GM18508 (cell line): ENCODE data around the gene SHROOM3.

Experiments used
- ATAC-seq: cut with Tn5 transposase; IDR thresholded peaks from one replicate; pipeline ENCODE4 v1.9.1; 2021; ENCODE audit warnings: moderate number of reproducible peaks; ENCODE audit not compliant: insufficient read depth, unreplicated experiment

SHROOM3 gene

DNA sequence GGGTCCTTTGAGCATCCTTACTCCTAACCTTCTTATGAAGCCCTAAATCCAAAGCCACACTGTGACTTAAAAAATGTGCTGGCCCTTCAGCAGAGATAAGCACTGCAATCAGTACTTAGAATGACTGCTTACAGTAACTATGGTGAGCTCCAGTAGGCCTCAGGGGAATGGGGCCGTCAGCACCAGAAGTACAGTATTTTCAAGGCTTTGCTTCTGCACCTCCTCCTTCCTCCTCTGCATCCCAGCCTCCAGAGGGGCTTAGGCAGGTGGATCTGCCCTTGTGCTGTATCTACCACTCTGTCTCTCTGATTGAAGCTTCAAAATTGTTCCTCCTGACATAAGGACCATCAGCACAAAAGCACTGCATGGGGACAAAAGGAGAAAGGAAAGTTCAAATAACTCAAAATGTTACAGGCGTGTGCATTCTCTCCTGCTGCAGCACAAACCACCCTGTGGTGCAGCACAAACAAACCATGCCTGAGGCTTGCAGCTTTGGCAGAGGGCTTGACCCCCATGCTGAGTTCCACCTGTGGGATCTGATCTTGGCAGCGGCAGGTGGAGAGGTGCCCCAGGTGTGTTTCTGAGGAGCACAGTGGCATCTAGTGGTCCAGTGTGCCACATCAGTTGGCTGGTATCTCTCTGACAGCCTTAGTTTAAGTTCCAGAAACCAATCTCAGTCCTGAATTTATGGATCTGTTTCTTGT lies 298.2 kb downstream of the SHROOM3 start:
- no peak for ATAC-seq

DNA sequence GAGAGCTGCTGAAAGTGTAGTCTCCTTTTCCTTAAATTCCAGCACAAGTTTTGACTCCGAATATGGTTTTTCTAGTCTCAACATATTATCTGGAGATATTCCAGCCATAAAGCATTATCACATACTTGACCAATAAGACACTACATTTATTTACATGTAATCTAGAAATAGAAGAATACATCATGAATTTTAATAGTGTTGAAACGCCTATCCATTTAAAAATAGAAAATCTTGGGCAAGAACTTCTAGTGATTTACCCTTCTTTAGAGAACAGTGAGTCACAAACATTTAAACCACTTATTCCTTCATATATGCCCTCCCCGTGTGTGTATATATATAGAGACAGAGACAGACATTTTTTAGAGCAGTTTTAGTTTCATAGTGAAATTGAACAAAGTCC lies 301.4 kb downstream of the SHROOM3 start:
- ATAC-seq: no peak

DNA sequence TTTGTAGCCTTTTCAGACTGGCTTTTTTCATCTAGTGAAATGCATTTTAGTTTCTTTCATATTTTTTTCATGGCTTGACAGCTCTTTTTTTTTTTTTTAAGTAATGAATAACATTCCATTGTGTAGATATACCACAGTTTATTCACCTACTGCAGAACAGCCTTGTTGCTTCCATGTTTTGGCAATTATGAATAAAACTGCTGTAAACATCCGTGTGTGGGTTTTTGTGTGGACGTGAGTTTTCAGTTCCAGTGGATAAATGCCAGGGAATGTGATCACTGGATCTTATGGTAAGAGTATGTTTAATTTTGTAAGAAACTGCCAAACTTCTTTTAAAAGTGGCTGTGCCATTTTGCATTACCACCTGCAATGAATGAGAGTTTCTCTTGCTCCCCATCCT lies 302.2 kb downstream of the SHROOM3 start:
- no peak for ATAC-seq

DNA sequence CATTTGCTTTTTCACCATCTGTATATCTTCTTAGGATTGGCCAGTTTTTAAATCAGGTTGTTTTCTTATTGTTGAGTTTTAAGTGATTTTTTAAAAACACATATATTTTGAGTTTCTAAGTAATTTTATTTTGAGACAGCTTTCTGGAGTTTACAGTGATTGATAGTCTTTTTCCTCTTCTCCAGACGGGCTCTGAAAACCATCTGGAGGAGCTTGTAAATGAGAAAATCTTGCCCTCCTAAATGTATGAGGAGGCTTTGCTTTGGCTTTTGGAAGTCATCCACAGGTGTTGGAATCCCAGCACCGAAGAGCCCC lies 302.7 kb downstream of the SHROOM3 start:
- no peak for ATAC-seq

DNA sequence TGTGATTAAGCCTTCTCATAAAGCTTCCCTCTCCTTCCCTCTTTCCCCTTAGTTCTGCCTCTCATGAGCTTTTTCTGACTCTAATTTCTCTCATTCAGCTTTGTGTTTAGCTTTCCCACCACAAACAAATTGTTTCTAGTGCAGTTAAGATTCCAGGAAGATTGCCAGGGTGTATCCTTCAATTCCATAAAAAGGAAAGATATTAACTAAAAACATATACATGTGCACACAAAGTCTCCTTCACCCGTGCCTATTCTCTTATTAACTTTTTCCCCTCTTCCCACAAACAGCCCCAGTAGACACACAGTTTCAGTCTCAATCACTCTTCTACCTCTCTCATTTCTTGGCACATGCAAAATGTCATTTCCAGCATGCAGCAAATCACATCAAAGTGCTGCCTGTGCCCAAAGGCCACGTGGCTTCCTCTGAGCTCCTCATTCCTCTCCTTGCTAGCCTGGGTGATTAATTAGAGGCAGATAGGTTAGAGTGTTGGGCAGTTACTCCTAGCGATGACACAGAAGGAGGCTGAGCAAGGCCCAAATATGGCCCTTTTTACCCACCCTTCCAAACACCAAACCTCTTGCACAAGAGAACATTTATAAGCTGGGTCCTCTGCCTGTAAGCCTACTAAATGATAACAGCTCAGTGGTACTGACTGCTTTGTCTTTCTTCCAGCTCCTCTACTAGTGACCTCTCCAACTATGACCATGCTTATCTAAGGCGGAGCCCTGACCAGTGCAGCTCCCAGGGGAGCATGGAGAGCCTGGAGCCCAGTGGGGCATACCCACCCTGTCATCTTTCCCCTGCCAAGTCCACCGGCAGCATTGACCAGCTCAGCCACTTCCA lies 303.3 kb downstream of the SHROOM3 start:
- no peak for ATAC-seq

DNA sequence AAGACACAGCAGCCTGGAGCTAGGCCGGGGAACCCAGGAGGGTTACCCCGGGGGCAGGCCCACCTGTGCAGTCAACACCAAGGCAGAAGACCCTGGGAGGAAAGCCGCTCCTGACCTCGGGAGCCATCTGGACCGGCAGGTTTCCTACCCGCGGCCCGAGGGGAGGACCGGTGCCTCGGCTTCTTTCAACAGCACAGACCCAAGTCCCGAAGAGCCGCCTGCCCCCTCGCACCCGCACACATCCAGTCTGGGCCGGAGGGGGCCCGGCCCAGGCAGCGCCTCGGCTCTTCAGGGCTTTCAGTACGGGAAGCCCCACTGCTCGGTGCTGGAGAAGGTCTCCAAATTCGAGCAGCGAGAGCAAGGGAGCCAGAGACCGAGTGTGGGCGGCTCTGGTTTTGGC lies 305.2 kb downstream of the SHROOM3 start:
- no peak for ATAC-seq

DNA sequence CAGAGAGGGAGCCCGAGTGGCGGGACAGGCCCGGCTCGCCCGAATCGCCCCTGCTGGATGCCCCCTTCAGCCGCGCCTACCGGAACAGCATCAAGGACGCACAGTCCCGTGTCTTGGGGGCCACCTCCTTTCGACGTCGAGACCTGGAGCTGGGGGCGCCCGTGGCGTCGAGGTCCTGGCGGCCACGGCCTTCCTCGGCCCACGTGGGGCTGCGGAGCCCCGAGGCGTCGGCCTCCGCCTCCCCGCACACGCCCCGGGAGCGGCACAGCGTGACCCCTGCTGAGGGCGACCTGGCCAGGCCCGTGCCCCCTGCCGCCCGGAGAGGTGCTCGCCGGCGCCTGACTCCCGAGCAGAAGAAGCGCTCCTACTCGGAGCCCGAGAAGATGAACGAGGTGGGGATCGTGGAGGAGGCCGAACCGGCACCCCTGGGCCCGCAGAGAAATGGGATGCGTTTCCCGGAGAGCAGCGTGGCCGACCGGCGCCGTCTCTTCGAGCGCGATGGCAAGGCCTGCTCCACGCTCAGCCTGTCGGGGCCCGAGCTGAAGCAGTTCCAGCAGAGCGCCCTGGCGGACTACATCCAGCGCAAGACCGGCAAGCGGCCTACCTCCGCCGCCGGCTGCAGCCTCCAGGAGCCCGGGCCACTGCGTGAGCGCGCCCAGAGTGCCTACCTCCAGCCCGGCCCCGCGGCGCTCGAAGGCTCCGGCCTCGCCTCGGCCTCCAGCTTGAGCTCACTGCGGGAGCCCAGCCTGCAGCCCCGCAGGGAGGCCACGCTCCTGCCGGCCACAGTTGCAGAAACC lies 306.0 kb downstream of the SHROOM3 start:
- no peak for ATAC-seq

DNA sequence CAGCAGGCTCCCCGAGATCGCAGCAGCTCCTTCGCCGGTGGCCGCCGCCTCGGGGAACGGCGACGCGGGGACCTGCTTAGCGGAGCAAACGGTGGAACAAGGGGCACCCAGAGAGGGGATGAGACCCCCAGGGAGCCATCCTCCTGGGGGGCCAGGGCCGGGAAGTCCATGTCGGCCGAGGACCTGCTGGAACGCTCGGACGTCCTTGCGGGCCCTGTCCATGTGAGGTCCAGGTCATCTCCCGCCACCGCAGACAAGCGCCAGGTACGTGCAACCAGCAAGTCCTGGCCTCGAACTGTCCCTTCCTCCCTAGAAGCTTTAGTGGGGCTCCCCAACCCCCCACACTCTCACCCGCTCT lies 306.6 kb downstream of the SHROOM3 start:
- no peak for ATAC-seq

DNA sequence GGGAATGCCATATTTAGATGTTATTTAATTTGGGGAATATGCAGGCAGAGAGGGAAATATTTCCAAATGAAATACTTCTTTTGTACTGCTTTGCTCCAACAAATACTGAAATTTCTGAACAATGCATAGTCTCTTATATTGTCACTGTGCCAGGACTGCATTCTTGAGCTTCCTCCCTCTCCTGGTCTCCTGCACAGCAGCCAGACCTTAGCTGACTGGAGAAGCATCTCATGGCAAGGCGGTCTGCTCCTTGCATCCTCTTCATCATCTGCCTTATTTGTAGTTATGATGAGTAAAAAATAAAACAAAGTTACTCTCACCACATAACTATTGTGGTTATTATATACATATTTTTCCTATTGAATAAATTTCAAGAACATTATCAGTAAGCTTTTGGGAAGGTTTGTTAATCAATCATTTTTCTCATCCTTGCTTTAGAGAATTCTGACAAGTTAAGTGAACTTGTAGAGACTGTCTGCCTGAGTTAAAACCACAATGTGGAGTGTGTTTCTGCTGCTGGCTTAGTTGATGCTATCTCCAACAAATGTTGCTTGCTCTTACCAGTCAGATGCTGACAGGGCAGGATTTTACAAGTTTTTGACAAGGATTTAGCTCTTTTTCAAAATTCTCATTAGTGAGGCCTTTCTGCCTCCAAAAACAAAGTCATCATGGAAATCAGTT lies 309.4 kb downstream of the SHROOM3 start:
- no peak for ATAC-seq

DNA sequence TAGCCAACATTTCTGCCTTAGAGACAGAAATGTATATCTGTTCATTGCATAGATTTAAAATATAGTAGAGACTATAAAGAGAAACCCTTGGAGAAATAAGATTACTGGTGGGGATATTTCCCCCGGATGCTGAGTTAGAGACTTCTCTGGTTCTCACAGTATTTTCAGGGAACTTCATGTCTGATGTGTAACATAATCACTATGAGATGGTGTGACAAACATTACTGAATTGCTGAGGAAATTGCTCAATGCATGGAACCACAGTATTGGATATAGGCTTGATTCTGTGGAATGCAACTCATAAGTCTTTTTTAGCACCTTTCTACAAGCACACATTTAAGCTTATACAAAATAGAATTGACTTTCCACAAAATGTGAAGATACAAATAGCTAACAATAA lies 310.2 kb downstream of the SHROOM3 start:
- no peak for ATAC-seq

DNA sequence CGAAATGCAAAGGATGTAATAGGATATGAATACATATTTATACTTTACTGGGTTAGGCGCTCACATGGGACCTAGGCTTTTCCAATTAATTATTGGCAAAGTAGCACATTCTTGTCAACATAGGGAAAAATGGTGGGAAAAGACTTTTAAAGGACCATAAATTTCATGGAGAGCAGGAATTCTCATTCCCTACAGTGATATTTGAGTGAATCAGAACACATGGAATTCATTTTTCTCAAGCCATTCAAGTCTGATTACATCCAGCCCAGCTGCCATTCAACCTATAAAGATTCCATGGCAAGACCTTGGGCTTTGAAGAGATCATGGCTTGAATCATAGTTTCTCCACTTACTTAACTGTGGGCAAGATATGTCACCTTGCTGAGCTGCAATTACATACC lies 312.5 kb downstream of the SHROOM3 start:
- no peak for ATAC-seq

DNA sequence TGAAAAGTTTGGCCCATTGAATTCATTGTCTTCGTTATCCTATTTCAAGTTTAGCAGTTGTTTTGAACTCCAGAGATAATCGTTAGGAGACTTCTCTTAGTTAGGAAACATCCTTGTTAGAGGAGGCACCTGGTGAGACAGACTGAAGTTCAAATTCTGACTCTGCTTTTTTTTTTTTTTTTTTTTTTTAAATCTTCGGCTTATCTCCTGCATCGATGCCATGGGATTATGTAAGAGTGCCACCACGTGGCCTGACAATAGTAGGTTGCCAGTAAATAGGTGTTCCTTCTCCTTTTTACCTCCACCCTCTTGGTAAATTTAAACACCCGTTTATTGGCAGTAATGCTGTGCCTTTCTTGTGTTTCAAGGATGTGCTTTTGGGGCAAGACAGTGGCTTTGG lies 313.6 kb downstream of the SHROOM3 start:
- ATAC-seq: no peak

DNA sequence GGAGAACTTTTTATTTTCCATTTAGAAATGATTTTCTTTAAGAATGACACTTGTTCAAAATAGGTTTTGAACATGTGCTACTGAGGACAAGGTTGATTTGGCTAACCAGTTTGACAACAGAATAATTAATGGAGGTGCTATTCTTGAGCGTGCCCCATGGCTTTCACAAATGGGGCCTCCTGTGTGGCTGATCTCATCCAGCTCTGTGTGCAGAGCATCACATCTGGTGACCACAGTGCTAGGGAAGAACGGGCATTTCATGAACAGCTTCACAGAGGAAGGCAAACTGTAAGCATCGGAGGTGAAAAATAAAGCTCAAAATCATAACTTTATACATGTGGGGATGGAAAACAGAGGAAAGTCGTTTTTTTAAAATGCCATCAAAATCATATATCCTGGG lies 314.3 kb downstream of the SHROOM3 start:
- no peak for ATAC-seq

DNA sequence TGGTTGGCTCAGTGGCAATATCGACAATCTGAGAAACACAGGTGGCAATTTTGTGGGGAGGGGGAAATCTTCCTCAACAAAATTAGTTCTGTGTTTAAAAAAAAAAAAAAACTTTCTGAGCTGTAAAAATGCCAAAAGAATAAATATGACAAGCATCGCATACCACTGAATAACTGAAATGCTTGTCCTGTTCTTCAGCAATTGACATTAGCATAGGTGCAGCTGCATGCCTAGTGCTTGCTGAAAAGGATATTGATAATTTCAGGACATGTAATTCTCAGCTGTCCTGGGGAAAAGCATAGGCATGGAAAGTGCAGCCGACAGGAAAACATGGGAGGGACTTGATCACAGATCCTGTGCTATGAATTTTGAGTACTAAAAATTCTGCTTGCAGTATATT lies 315.7 kb downstream of the SHROOM3 start:
- no peak for ATAC-seq

DNA sequence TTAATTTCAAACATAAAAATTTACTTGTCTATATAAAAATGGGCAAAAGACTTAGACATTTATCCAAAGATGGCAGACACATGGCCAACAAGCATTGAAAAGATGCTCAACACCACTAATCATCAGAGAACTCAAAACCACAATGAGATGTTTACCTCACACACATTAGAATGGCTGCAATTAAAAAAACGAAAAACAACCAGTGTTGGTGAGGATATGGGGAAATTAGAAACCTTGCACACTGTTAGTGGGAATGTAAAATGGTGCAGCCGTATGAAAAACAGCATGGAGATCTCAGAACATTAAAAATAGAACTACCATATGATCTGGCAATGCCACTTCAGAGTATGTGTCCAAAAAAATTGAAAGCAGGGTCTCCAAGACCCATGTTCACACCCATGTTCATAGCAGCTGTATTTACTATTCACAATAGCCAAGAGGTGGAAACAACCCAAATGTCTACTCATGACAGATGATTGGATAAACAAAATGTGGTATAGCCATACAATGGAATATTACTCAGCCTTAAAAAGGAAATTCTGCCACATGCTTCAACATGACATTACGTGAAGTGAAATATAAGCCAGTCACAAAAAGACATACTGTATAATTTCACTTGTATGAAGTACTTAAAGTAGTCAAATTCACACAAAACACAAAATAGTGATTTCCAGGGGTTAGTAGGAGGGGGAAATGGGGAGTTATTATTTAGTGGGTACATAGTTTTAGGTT lies 316.7 kb downstream of the SHROOM3 start:
- ATAC-seq: no peak

DNA sequence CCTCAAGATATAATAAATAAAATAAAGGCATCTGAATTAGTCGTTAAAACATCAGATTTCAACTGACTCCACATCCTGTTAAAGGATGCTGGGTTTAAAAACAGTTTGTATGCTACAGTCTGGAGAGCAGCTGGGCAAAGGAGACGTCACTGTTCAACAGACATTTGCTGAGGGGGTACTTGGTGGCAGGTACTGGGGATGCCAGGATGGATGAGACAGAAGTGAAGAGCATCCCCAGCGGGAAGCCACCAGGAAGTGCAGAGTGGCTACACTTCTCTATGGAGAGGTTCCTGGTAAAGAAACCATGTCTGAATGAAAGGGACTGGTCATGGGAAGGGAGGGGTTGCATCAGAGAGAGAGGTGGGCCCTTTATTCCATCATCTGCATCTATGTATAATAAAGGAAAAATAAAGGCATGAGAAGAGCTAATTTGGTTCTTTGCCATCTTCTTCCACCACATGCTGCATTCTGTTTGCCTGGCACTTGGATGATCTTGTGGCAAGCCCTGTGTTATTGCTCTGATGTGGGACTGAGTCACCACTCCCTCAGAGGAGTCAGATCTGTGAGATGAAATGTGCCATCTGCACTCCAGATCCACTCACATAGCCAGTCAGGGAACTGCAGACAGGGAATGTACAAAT lies 318.0 kb downstream of the SHROOM3 start:
- no peak for ATAC-seq

DNA sequence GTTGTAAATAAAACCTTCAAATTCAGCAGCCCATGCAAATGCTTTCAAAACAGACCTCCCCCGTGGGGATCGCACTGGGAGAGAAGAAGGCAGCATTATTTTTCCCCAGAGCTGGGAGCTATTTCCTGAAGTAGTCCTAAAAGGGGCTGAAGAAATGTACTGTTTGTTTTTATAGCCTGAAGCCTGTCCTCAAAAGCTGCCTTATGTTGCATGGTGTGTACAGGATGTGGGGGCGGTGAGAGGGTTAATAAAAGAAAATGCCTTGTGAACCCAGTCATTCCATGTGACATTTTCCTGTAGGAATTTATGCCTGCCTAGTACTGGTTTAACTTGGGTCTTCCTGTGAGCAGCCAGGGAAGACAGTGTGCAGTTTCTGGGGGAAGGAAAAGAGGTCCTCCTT lies 318.8 kb downstream of the SHROOM3 start:
- ATAC-seq: no peak

DNA sequence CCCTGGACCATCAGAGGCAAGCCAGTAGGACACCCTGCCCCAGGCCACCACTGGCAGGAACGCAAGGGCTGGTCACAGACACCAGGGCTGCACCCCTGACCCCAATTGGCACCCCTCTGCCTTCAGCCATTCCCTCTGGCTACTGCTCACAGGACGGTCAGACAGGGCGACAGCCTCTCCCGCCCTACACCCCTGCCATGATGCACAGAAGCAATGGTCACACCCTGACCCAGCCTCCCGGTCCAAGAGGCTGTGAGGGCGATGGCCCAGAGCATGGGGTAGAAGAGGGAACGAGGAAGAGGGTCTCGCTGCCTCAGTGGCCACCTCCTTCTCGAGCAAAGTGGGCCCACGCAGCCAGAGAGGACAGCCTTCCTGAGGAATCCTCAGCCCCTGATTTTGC lies 319.4 kb downstream of the SHROOM3 start:
- ATAC-seq: no peak

DNA sequence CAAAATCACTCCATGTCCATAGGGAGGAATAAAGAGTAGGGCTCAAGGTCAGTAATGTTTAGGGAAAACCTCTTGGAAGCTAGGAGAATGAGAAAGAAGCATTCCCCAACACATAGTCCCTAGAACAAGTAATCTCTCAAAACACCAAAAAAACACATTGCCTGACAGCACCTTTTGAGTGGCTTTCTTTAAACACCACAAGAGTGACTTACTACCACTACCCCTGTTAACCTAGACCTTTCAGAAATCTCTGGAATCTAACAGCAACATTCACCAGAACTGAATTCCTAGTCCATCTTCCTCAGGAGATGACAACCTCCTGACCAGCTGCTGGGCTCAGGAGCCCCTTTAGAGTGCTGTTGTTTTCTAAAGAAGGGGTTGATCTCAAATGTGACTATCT lies 320.7 kb downstream of the SHROOM3 start:
- no peak for ATAC-seq

DNA sequence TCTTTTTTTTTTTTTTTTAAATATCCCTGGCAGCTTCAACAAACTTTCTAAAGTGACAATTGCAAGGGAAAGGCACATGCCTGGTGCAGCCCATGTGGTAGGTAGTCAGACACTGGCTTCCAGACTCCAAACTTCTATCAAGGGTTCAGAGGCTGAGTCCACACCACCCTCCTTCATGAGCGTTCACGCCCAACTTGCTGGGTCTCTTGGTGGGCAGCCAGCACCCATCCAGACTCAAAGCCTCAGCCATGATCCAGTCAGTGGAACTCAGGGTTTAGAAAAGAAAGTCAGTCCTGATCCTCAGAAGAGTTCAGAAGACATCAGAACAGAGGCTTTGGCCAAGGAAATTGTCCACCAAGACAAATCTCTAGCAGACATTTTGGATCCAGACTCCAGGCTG lies 321.4 kb downstream of the SHROOM3 start:
- ATAC-seq: no peak
